ENCODE data around the gene ALCAM.

The ALCAM gene

GRCh38 chr3:105516972-105517371, 150.3 kb downstream of the ALCAM start:
- Histone ChIP-seq H3K36me3 (ENCODE audit: insufficient read depth, low read length) (no peaks in the 10 kb centered on the region), H3K9me3 (ENCODE audit: control insufficient read depth, insufficient read depth, low read length) (no peaks in the 10 kb centered on the region), H3K4me1 (ENCODE audit: insufficient read depth, low read length) (peaks cover 10% of the 10 kb centered on the region; the same call in 1 of the 2 replicates), H3K9ac (ENCODE audit: low read depth, low read length) (no peak overlapping the region)

GRCh38 chr3:105518203-105518602, 151.5 kb downstream of the ALCAM start:
- Histone ChIP-seq H3K4me1 (ENCODE audit: insufficient read depth, low read length) (peaks cover 10% of the 10 kb centered on the region; the same call in 1 of the 2 replicates), H3K9me3 (ENCODE audit: control insufficient read depth, insufficient read depth, low read length) (no peaks in the 10 kb centered on the region), H3K9ac (ENCODE audit: low read depth, low read length) (no peak overlapping the region), H3K36me3 (ENCODE audit: insufficient read depth, low read length) (no peaks in the 10 kb centered on the region)

- Histone ChIP-seq H3K9me3 (ENCODE audit: control insufficient read depth, insufficient read depth, low read length) (no peaks in the 10 kb centered on the region), H3K36me3 (ENCODE audit: insufficient read depth, low read length) (no peaks in the 10 kb centered on the region), H3K9ac (ENCODE audit: low read depth, low read length) (no peak overlapping the region), H3K4me1 (ENCODE audit: insufficient read depth, low read length) (peaks cover 8% of the 10 kb centered on the region; the same call in 1 of the 2 replicates)
Observed at GRCh38 chr3:105518806-105519418, 152.2 kb downstream of the ALCAM start.

GRCh38 chr3:105521770-105522169, 155.1 kb downstream of the ALCAM start:
- no peak overlapping the region for H3K9ac ChIP-seq (ENCODE audit: low read depth, low read length)
- no peaks in the 10 kb centered on the region for H3K4me1 ChIP-seq (ENCODE audit: insufficient read depth, low read length)
- no peaks in the 10 kb centered on the region for H3K9me3 ChIP-seq (ENCODE audit: control insufficient read depth, insufficient read depth, low read length)
- no peaks in the 10 kb centered on the region for H3K36me3 ChIP-seq (ENCODE audit: insufficient read depth, low read length)

GRCh38 chr3:105523501-105523900, 156.8 kb downstream of the ALCAM start:
- H3K36me3 ChIP-seq (ENCODE audit: insufficient read depth, low read length) = no peaks in the 10 kb centered on the region

DNA sequence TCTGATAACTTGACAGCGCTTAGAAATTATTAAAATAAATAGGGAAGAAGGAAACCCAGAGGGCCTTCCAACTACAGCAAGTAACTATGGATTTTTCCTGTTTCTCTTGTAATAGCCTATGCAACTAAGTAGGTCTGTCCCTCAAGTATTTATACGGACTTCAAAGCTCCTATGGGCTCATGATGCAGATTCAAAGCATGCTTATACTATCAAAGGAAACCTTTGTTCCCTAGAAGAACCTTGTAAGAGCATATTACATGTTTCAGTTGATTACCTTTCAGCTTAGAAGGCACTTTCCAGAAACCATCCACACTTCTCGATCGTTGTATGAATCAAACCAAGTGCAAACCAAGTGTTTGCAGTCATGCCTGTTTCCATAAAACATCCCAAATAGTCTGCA, 158.8 kb downstream of the ALCAM start:
- no peak overlapping the region for H3K9ac ChIP-seq (ENCODE audit: low read depth, low read length)
- H3K4me1 ChIP-seq (ENCODE audit: insufficient read depth, low read length) = no peaks in the 10 kb centered on the region
- H3K9me3 ChIP-seq (ENCODE audit: control insufficient read depth, insufficient read depth, low read length) = no peaks in the 10 kb centered on the region
- H3K36me3 ChIP-seq (ENCODE audit: insufficient read depth, low read length) = no peaks in the 10 kb centered on the region

More at GRCh38 chr3:105523501-105523900, 156.8 kb downstream of the ALCAM start:
- H3K9me3 ChIP-seq (ENCODE audit: control insufficient read depth, insufficient read depth, low read length) = no peaks in the 10 kb centered on the region
- H3K9ac ChIP-seq (ENCODE audit: low read depth, low read length) = no peak overlapping the region
- H3K4me1 ChIP-seq (ENCODE audit: insufficient read depth, low read length) = no peaks in the 10 kb centered on the region

DNA sequence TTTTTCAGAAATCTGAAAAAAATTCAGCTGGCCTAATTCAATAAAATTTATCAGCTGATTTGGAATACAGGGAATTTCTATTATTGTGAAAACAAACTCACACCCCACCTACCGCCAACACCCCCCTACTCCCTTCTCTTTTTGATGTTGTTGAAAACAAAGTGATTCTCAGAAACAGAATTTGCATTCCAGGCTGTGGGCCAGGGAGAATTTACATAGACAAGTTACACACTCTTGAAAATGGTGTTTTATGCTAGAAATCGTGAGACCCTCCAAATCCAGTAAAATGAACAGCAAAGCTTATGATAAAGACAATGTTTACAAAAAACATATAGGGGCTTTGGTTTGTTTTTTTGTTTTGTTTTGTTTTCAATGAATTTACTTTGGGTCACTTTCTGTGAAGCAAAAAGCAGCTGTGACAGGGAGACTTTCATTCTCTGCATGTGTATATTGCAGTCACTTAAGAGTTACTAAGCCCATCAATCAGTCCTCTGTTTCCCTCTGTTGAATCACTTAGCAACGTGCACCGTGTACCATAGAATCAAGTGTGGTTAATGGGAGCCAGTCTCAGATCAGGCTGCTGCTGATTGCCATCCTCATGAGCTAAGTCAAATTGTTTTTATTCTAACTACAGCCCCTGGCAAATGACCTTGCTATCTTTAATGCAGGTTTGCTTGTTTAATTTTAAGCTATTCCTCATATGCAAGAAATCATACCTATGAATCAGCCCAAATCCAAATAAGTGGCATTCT, 159.8 kb downstream of the ALCAM start:
- H3K36me3 ChIP-seq (ENCODE audit: insufficient read depth, low read length) = no peaks in the 10 kb centered on the region
- no peaks in the 10 kb centered on the region for H3K4me1 ChIP-seq (ENCODE audit: insufficient read depth, low read length)
- no peak overlapping the region for H3K9ac ChIP-seq (ENCODE audit: low read depth, low read length)
- no peaks in the 10 kb centered on the region for H3K9me3 ChIP-seq (ENCODE audit: control insufficient read depth, insufficient read depth, low read length)

DNA sequence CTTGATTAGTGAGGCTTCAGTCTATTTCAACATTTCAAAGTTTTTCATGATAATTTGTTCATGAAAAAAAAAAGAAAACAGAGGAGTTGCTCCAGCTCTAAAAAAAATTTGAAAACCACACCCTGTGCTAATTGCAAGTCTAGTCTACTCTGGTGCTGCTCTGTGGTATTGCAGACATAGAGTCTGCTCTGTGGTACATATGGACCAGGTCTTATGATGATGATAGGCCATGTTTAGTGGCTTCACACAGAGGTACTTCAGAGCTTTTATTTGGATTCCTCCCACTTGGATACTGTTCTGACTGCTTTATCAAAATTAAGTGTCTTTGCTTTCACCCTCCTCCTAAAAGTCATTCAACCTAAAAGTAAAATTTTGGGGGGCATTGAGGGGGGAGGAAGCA, 160.8 kb downstream of the ALCAM start:
- Histone ChIP-seq H3K9me3 (ENCODE audit: control insufficient read depth, insufficient read depth, low read length) (no peaks in the 10 kb centered on the region), H3K36me3 (ENCODE audit: insufficient read depth, low read length) (no peaks in the 10 kb centered on the region; the same call in 1 of the 2 replicates), H3K9ac (ENCODE audit: low read depth, low read length) (no peak overlapping the region), H3K4me1 (ENCODE audit: insufficient read depth, low read length) (no peaks in the 10 kb centered on the region)

DNA sequence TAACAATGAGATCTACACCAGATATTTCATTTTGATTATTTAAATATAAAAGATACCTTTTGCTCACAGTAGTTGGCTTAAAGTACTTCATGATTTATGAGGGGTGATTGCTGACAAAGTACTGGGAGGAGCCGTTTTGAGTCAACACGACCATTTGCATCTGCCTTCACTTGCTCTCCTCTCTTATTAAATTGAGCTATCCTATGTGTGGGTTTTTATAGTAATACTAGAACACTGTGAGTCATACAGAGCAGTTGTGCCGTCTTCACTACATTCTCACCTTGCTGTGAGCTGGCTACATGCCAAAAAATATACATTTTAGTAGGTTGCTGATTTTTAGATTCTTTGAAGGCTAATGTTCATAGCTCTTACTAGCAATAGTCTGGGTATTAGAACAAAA, 161.2 kb downstream of the ALCAM start:
- H3K9me3 ChIP-seq (ENCODE audit: control insufficient read depth, insufficient read depth, low read length) = no peaks in the 10 kb centered on the region
- no peak overlapping the region for H3K9ac ChIP-seq (ENCODE audit: low read depth, low read length)
- H3K4me1 ChIP-seq (ENCODE audit: insufficient read depth, low read length) = no peaks in the 10 kb centered on the region
- no peaks in the 10 kb centered on the region; the same call in 1 of the 2 replicates for H3K36me3 ChIP-seq (ENCODE audit: insufficient read depth, low read length)

DNA sequence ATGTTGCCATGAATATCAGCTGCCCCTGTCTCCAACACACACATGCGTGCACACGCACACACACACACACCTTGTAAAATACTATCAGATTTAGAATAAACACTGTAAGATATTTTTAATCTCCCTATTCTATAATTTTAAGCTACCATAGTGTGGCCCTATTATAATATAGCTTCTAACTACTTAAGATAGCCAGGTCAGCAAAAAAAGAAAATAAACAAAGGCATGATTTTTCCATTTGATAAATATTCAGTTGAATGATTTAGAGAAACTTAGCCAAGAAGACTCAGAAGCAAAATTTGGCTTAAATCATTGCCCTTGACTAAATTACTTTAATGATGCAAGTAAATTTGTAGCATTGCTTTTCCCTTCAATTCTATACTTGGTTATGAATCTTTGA, 162.2 kb downstream of the ALCAM start:
- no peaks in the 10 kb centered on the region; the same call in 1 of the 2 replicates for H3K36me3 ChIP-seq (ENCODE audit: insufficient read depth, low read length)
- no peaks in the 10 kb centered on the region for H3K9me3 ChIP-seq (ENCODE audit: control insufficient read depth, insufficient read depth, low read length)

DNA sequence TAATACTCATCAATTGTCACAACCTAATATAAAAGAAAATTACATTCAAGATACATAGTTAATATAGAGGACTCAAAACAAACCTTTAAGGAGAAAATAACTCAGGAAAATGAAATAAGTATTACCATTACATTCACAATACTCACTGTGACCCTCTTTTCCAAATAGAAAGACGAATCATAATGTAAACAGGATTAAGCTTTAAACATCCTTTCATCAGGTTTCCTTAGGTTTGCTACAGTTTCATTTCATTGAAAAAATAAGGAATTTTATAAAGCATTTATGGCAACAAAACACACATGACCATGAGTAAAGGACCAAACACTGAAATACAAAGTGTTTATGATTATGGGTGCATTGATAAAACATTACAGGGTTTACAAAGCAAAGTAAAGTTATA, 162.7 kb downstream of the ALCAM start:
- Histone ChIP-seq H3K9me3 (ENCODE audit: control insufficient read depth, insufficient read depth, low read length) (no peaks in the 10 kb centered on the region), H3K36me3 (ENCODE audit: insufficient read depth, low read length) (no peaks in the 10 kb centered on the region; the same call in 1 of the 2 replicates)

More for the DNA sequence above, 162.2 kb downstream of the ALCAM start:
- Histone ChIP-seq H3K4me1 (ENCODE audit: insufficient read depth, low read length) (no peaks in the 10 kb centered on the region), H3K9ac (ENCODE audit: low read depth, low read length) (no peak overlapping the region)

GRCh38 chr3:105532251-105532650, 165.5 kb downstream of the ALCAM start:
- Histone ChIP-seq H3K4me1 (ENCODE audit: insufficient read depth, low read length) (no peaks in the 10 kb centered on the region), H3K9ac (ENCODE audit: low read depth, low read length) (no peak overlapping the region), H3K9me3 (ENCODE audit: control insufficient read depth, insufficient read depth, low read length) (no peaks in the 10 kb centered on the region), H3K36me3 (ENCODE audit: insufficient read depth, low read length) (no peaks in the 10 kb centered on the region; the same call in 1 of the 2 replicates)

More for the DNA sequence above, 162.7 kb downstream of the ALCAM start:
- H3K9ac ChIP-seq (ENCODE audit: low read depth, low read length) = no peak overlapping the region
- no peaks in the 10 kb centered on the region for H3K4me1 ChIP-seq (ENCODE audit: insufficient read depth, low read length)

GRCh38 chr3:105533960-105534359, 167.3 kb downstream of the ALCAM start:
- H3K9me3 ChIP-seq (ENCODE audit: control insufficient read depth, insufficient read depth, low read length) = no peaks in the 10 kb centered on the region
- no peak overlapping the region for H3K9ac ChIP-seq (ENCODE audit: low read depth, low read length)
- H3K4me1 ChIP-seq (ENCODE audit: insufficient read depth, low read length) = no peaks in the 10 kb centered on the region
- no peaks in the 10 kb centered on the region; the same call in 1 of the 2 replicates for H3K36me3 ChIP-seq (ENCODE audit: insufficient read depth, low read length)

- Histone ChIP-seq H3K9me3 (ENCODE audit: control insufficient read depth, insufficient read depth, low read length) (no peaks in the 10 kb centered on the region), H3K4me1 (ENCODE audit: insufficient read depth, low read length) (no peaks in the 10 kb centered on the region), H3K9ac (ENCODE audit: low read depth, low read length) (no peak overlapping the region), H3K36me3 (ENCODE audit: insufficient read depth, low read length) (no peaks in the 10 kb centered on the region; the same call in 1 of the 2 replicates)
Observed at GRCh38 chr3:105534491-105534890, 167.8 kb downstream of the ALCAM start.
